Anterior cingulate cortex (tissue), 58 donors: ENCODE measurements around the gene MRPL33.
A peak's percentile ranks its signal among the peaks of the same experiment; 100 is the strongest.

Experiments
- DNase-seq, 58 donors: peaks; one replicate each; lab custom pipeline; 2025; lab: John Stamatoyannopoulos, UW

Gene MRPL33

DNA sequence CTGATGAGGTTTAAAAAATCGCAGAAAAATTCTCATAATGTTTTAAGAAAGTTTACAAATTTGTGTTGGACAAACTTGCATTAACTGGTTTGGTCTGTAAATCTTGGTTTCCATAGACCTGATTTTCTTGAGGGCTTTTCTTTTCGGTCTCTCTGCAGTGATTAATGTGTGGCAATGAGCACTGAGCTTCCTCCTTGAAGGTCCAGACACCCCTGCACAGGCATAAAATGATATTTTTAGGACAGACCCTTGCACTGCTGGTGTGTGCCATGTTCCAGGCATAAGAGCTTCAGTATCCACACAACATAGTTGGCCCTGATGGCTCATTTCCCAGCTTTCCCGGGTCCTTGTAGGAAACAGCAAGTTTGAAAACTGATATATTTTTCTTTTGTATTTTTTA lies 33.7 kb downstream of the MRPL33 start:
- DNase-seq, result no peak

DNA sequence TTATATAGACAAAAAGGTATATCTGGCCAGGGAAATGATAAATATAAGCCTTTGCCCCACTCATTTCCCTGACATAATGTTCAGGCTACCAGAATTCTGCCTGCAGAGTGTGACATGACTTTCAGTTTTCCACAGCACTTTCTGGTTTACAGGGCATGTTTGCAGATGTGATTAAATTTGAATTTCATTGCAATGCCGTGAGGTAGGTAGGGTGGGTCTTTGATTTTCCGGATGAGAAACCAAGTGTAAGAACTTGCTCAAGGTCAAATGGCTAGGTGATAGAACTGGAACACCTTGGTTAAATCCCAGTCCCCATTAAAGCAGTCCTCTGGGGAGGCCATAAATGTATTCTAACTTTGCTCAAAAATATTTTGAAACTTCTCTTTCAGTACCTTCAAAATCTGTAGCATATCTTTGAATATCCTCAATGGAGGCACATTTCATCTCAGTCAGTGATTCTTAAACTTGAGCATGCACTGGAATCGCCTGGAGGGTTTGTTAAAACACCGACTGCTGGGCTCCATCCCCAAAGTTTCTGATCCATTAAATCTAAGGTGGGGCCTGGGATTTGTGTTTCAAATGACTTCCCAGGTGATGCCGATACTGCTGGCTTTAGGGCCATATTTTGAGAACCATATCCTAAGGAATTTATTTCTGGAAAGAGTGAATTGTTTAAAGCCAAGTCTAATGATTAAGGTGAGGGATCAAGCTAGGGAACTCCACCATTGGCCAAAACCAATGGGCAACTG lies 35.0 kb downstream of the MRPL33 start:
- DNase-seq, result no peak

DNA sequence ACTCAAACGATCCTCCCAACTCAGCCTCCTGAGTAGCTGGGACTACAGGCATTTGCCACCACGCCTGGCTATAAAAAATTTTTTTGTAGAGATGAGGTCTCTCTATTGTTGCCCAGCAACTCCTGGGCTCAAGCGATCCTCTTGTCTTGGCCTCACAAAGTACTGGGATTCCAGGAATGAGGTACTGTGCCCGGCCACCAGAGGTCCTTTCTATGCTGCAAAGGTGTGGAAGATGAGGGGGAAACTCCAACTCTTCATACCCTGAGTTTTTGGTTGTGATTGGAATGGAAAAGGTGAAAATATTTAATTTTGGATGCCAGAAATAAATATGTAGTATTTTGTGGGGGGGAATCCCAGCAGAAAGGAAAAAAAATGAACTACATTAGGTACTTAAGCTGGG lies 36.0 kb downstream of the MRPL33 start:
- DNase-seq, result peak in 1 of 58 donors; percentile 14

DNA sequence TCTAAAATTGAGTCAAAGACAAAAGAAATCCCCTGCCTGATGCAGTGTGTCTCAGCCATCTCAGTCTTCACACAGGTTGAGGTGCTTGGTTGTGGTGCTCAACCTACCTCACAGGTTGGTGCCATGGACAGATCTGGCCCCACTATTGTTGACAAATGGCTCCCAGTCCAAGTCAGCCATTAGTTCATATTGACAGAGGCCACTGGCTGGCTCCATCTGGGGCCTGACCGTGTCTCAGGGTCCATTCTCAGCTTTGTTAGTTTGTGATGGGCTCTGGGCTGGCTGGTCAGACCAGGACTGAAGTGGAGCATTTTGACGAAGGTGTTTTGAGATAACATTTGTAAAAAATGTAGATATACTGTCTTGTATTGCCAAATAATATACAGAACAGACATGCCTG lies 36.9 kb downstream of the MRPL33 start:
- DNase-seq, result no peak

DNA sequence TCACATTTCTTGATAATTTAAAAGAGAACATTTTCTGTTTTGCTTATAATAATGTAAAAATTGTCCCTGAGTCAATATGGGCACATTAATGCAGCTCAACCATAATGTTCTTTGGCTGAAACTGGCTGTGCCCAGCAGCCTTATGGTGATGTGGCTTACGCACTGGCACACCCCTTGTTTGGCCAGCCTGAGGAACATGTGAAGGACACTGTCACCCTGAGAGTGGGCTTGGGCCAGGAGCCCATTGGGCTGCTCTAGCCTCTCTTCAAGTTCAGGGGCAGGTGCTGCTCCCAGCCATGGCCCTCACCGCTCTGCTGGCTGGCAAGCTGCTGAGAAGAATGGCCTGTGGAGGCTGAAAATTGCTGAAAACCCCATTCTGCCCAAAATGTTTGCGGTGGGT lies 37.5 kb downstream of the MRPL33 start:
- DNase-seq, result no peak

DNA sequence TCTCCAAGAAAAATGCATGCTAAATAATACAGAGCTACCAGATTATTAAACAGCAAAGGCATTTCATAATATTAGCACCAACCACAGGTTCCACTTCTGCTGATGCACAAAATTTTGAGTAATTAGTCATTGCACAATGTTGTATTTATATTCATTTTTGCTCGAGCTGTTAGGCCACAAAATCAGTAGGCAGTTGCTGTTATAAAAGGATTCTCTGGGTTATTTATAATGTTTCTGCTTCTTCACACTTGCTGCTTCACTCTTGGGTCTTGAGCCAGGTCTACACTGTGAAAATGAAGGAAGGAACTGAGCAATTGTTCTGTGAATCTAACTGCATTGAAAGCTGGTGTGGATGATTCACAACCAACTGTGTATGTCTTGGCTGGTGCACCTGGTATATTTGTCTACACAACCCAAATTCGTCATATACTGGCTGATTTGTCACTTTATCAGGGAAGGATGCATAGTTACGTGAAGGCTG lies 38.3 kb downstream of the MRPL33 start:
- peak in 4 of 58 donors; percentile 15 to 59 (median 26) for DNase-seq

DNA sequence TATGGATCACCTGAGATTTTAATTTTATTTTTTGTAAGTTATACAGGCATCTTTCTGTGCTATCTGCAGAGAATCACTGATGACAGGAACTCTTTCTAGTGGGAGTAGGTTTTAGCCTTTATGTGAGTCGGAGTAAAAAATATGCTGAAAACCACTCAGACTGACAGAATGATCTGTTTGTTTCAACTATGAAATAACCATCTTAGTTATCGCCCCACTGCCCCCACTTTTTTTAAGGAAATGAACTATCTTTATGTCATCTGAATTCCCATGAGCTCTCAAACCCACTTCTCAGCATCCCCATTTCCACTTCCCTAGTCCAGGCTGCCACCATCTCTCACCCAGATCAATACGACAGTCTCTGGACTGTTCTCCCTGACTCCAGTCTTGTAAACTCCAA lies 38.9 kb downstream of the MRPL33 start:
- no peak for DNase-seq

DNA sequence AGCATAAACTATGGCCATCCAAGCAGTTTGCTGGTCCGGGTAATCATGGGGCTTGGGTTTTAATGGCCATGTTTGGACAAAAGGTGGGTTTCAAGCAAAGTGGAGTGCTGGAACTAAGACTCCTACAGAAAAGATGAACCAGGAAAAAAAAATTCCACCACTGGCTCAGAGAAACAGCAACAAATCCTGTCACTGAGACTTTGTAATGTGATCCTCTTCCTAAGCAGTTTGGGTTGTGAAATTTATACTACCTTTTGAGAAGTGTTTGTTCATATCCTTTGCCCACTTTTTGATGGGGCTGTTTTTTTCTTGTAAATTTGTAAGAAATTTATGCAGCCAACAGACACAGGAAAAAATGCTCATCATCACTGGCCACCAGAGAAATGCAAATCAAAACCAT lies 40.2 kb downstream of the MRPL33 start:
- DNase-seq, result no peak

DNA sequence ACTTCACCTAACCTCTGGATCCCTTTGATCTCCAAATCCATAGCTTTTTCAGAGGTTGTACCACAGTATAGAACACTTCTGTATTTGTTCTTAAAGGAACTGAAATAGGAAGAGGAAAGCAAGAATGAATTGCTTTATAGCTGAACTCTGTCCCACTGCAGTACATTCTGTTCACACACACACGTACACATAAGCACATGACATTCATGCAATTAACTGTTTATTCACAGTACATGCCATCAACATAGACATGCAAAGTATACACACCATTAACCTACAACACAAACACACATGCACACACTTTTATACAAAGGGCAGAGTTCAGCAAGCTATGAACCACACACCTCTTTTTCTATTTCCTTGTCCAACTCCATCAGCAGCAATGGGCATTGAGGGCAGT lies 43.2 kb downstream of the MRPL33 start:
- no peak for DNase-seq

DNA sequence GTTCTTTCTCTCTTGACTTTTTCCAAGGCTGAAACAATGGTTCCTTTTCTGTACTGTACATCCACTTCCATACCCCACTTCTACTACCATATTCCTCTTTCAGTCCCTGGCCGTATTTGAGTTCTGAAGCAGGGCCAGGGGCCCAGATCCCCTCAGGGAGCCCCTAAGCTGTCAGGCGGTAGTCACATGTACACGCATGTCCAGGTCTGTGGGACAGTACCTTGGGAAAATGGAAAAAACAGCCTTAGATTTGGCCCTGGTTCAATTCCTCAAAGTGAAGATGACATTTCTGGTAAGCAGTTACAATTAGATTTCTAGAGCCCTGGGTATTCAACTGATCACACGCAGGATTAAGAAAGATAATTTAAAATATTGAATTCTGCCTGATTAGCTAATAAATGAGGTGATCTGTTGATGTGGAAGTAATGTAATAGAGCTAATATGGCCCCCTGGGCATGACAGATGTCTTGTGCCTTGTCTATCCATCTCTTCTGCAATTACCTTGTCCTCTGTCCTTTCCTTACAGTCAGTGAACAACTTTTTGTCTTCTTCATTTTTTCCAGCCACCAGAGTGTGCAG lies 44.4 kb downstream of the MRPL33 start:
- DNase-seq, result no peak

DNA sequence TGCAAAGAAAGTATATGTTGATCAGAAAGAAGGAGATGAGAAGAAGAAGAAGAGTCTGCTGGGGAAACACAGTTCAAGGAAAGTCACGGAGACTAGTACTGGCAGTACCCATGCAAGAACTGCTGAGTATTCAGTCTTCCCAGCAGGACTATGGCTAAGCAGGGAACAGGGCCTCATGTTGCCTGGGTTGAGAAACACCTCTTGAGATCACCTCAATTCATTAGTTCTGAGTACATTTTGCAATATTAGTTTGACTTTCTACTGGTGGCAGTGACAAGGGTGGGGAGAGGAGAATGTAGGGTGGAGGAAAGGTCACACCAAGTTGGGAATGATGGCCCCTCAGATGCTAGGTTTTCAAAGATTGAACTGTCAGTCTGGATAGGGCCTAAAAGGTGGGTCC lies 50.5 kb downstream of the MRPL33 start:
- no peak for DNase-seq

DNA sequence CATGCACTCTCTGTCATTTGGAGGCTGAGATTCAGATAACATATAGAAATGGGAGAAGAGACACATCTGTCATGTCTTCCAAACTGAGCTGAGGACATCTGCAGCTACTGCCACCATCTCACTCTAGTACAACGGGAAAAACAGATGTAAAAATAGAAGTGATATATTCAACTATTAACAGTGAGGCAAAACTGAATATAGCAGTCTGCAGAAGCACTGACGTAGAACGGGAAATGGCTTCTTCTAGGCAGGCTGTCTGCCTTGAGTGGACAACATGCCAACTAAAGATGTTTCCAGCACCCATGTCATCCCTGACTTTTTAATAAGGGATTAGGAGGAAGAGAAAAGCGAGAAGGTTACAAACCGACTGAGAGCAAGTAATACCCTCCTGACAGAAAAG lies 51.6 kb downstream of the MRPL33 start:
- DNase-seq, result peak in 2 of 58 donors; percentile 2 to 6

DNA sequence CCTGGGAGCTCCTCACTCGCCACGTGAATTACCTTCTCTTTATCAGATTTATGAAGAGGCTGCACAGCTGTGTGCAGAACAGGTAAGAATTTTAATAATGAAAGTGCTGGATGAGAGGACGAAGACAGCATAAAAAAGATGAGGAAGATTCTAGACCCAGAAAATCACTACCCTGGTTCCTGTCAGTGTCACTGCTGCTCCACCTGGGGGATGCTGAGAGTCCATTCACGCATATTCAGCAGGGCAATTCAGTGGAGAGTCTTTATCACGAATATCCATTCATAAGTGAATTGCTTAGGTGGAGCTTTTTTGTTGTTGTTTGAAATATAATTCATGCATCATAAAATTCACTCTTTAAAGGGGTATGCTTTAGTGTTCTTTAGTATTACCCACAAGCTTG lies 52.0 kb downstream of the MRPL33 start:
- no peak for DNase-seq

DNA sequence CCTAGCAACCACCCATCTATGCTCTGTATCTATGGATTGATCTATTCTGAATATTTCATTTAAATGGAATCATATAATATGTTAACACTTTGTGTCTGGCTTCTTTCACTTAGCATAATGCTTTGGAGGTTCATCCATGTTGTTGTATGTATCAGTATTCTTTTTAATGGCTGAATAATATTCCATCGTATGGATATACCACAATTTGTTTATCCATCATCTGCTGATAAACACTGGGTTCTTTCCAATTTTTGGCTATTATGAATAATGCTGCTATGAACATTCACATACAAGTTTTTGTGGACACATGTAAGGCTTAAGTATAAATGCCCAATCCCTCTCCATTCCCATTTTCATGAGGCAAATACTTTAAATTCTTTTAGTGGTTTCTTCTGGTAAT lies 52.9 kb downstream of the MRPL33 start:
- no peak for DNase-seq

DNA sequence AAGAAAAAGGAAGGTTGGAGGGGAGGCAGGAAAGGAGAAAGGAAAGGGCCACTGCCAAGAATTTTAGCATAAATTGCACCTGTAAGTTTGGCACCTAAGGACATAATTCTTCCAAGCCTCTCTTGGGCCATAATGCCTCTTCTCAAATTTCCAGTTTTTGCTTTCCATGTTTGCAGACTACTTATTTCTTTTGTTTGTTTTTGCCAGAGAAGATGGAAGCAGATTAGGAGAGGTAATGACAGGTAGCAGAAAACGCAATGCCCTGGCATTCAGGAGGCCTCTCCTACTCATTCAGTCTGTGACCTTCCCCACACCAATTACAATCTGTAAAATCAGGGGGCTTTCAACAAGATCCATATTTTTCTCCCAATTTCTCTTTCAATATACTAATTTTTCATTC lies 56.8 kb downstream of the MRPL33 start:
- no peak for DNase-seq
